ENCODE results near the gene C3AR1. TPM values are rescaled to one million over a fixed set of nuclear protein-coding genes. Genes with fewer than 3 reads are reported as not detected.

C3AR1 gene
- total RNA-seq, 4 donors from 2014 or later: 7.1 to 16.8 (median 9.1) TPM

GRCh38 chr12:8082808-8083100, 16.6 kb upstream of the C3AR1 start:
- Histone ChIP-seq H3K27ac (peak overlapping the region; percentile 92 to 98 (median 96)), H3K4me1 (peaks cover 0 to 58% (median 17%) of the 10 kb centered on the region in 4 donors), H3K9me3 (no peaks in the 10 kb centered on the region), H3K27me3 (no peaks in the 10 kb centered on the region), H3K4me3 (peak overlapping the region; percentile 61 to 97 (median 92)), H3K36me3 (peaks cover 0 to 7% (median 0%) of the 10 kb centered on the region in 3 donors)
- 4 to 5% methylated on average over 4 of the region's 4 CpGs for WGBS, 2 donors
- no peak for TF ChIP-seq EP300 (IDR thresholded peaks at IDR 0.05)
- TF ChIP-seq POLR2A (IDR thresholded peaks at IDR 0.05): no peak
- no peak for TF ChIP-seq CTCF (IDR thresholded peaks at IDR 0.05)
- DNase-seq (ENCODE audit: low spot score in 2 of 2): no peak

- 2% methylated on average over 15 of the region's 15 CpGs for WGBS, 2 donors
- Histone ChIP-seq H3K36me3 (peaks cover 0 to 3% (median 0%) of the 10 kb centered on the region in 3 donors), H3K27ac (peak overlapping the region; percentile 92 to 98 (median 96)), H3K9me3 (no peaks in the 10 kb centered on the region), H3K4me3 (peak overlapping the region; percentile 61 to 97 (median 92)), H3K27me3 (no peaks in the 10 kb centered on the region), H3K4me1 (peaks cover 0 to 46% (median 17%) of the 10 kb centered on the region in 4 donors)
- TF ChIP-seq EP300 (IDR thresholded peaks at IDR 0.05): no peak
- no peak for TF ChIP-seq POLR2A (IDR thresholded peaks at IDR 0.05)
- TF ChIP-seq CTCF (IDR thresholded peaks at IDR 0.05): no peak
- peak in 1 of 2 donors; percentile 16 for DNase-seq (ENCODE audit: low spot score in 2 of 2)
These were observed 15.2 kb upstream of the C3AR1 start for GRCh38 chr12:8081251-8081920.

GRCh38 chr12:8080120-8080519, 14.0 kb upstream of the C3AR1 start:
- no peaks in the 10 kb centered on the region for H3K27me3 ChIP-seq
- TF ChIP-seq EP300 (IDR thresholded peaks at IDR 0.05): peak in 1 of 2 donors; percentile 28
- TF ChIP-seq POLR2A (IDR thresholded peaks at IDR 0.05): no peak
- no peaks in the 10 kb centered on the region for H3K9me3 ChIP-seq
- DNase-seq (ENCODE audit: low spot score in 2 of 2): no peak
- H3K4me1 ChIP-seq: peaks cover 0 to 45% (median 17%) of the 10 kb centered on the region in 4 donors
- no peaks in the 10 kb centered on the region for H3K36me3 ChIP-seq
- H3K4me3 ChIP-seq: no peak overlapping the region
- peak overlapping the region in 3 of 4 donors; percentile 6 to 92 (median 51) for H3K27ac ChIP-seq

GRCh38 chr12:8078916-8079315, 12.8 kb upstream of the C3AR1 start:
- no peak for DNase-seq (ENCODE audit: low spot score in 2 of 2)
- H3K36me3 ChIP-seq: no peaks in the 10 kb centered on the region
- 73 to 78% methylated on average over 2 of the region's 2 CpGs for WGBS, 2 donors
- no peak overlapping the region for H3K4me3 ChIP-seq
- no peak overlapping the region for H3K27ac ChIP-seq
- H3K4me1 ChIP-seq: peaks cover 0 to 35% (median 14%) of the 10 kb centered on the region in 4 donors
- TF ChIP-seq EP300 (IDR thresholded peaks at IDR 0.05): no peak
- TF ChIP-seq CTCF (IDR thresholded peaks at IDR 0.05): no peak
- no peak for TF ChIP-seq POLR2A (IDR thresholded peaks at IDR 0.05)
- H3K27me3 ChIP-seq: no peaks in the 10 kb centered on the region
- H3K9me3 ChIP-seq: no peaks in the 10 kb centered on the region

- TF ChIP-seq CTCF (IDR thresholded peaks at IDR 0.05): peak in 4 of 5 experiments; percentile 13 to 36 (median 28)
- TF ChIP-seq EP300 (IDR thresholded peaks at IDR 0.05): no peak
- Histone ChIP-seq H3K27ac (no peak overlapping the region), H3K4me3 (no peak overlapping the region), H3K4me1 (peaks cover 0 to 30% (median 10%) of the 10 kb centered on the region in 4 donors), H3K36me3 (no peaks in the 10 kb centered on the region), H3K9me3 (no peaks in the 10 kb centered on the region), H3K27me3 (no peaks in the 10 kb centered on the region)
- WGBS, 2 donors: 14 to 24% methylated on average over 4 of the region's 4 CpGs
- no peak for DNase-seq (ENCODE audit: low spot score in 2 of 2)
These were observed 12.2 kb upstream of the C3AR1 start for GRCh38 chr12:8078398-8078797.
